ENCODE data around the gene SIX2.

- TF ChIP-seq CTCF (IDR thresholded peaks at IDR 0.05) = no peak
- TF ChIP-seq POLR2A (IDR thresholded peaks at IDR 0.05) = no peak
- no peak for TF ChIP-seq POLR2AphosphoS5 (IDR thresholded peaks at IDR 0.05)
These were observed 9.7 kb downstream of the SIX2 start for GRCh38 chr2:44999540-44999939.
